Amniotic stem cell (primary cell): ENCODE results near the gene TNRC18.
"Not testable (repeated sequence)": the region's sequence is repeated elsewhere in the genome, so short reads cannot be mapped to it uniquely, and the experiment has no call there.

Source experiments
- DNase-seq: peaks from one replicate; lab custom pipeline; 2025; lab: John Stamatoyannopoulos, UW

TNRC18 gene

GRCh38 chr7:5315761-5316160 is 107.9 kb downstream of the TNRC18 start:
- no peak for DNase-seq

- no peak for DNase-seq
Observed at GRCh38 chr7:5314864-5315263, 108.8 kb downstream of the TNRC18 start.

- DNase-seq, result not testable (repeated sequence)
Observed at GRCh38 chr7:5313076-5313885, 110.4 kb downstream of the TNRC18 start.

GRCh38 chr7:5312276-5313070 is 111.2 kb downstream of the TNRC18 start:
- DNase-seq, result not testable (repeated sequence)

GRCh38 chr7:5310822-5311405 is 112.7 kb downstream of the TNRC18 start:
- no peak for DNase-seq

GRCh38 chr7:5309146-5309545 is 114.5 kb downstream of the TNRC18 start:
- no peak for DNase-seq

GRCh38 chr7:5307221-5308142 is 116.2 kb downstream of the TNRC18 start:
- not testable (repeated sequence) for DNase-seq

- not testable (repeated sequence) for DNase-seq
Observed at GRCh38 chr7:5305050-5305449, 118.6 kb downstream of the TNRC18 start.

- no peak for DNase-seq
Observed at GRCh38 chr7:5303591-5304505, 119.8 kb downstream of the TNRC18 start.

GRCh38 chr7:5303061-5303460 is 120.6 kb downstream of the TNRC18 start:
- no peak for DNase-seq

- no peak for DNase-seq
Observed at GRCh38 chr7:5302577-5302976, 121.1 kb downstream of the TNRC18 start.

GRCh38 chr7:5300366-5300765 is 123.3 kb downstream of the TNRC18 start:
- DNase-seq, result no peak

- no peak for DNase-seq
Observed at GRCh38 chr7:5296611-5297226, 126.9 kb downstream of the TNRC18 start.

- DNase-seq, result no peak
Observed at GRCh38 chr7:5296015-5296610, 127.5 kb downstream of the TNRC18 start.

GRCh38 chr7:5295039-5296014 is 128.3 kb downstream of the TNRC18 start:
- DNase-seq, result no peak

GRCh38 chr7:5294169-5294987 is 129.3 kb downstream of the TNRC18 start:
- no peak for DNase-seq

GRCh38 chr7:5291711-5292335 is 131.8 kb downstream of the TNRC18 start:
- DNase-seq, result not testable (repeated sequence)
